ENCODE data around the gene COLEC11.

DNA sequence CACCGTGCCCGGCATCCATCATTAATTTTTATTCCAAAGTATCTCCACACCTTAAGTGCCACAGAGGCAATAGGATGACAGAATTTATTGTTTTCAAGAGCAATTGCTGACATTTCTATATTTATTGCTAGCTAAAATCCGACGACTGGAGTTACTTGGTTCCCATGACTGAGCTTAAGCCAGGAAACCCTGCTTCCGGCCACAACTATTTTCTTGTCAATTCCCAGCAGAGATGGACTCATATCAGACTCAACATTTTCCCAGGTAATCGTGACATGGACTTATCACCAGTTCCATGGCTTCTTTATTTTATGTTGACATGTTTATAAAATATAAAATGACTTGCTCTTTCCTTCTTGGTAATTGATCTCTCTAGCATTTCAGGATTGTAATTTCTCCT lies 87.9 kb downstream of the COLEC11 start:
- TF ChIP-seq, protein P1, sequence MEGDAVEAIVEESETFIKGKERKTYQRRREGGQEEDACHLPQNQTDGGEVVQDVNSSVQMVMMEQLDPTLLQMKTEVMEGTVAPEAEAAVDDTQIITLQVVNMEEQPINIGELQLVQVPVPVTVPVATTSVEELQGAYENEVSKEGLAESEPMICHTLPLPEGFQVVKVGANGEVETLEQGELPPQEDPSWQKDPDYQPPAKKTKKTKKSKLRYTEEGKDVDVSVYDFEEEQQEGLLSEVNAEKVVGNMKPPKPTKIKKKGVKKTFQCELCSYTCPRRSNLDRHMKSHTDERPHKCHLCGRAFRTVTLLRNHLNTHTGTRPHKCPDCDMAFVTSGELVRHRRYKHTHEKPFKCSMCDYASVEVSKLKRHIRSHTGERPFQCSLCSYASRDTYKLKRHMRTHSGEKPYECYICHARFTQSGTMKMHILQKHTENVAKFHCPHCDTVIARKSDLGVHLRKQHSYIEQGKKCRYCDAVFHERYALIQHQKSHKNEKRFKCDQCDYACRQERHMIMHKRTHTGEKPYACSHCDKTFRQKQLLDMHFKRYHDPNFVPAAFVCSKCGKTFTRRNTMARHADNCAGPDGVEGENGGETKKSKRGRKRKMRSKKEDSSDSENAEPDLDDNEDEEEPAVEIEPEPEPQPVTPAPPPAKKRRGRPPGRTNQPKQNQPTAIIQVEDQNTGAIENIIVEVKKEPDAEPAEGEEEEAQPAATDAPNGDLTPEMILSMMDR (IDR thresholded peaks at IDR 0.05; ENCODE audit: borderline replicate concordance, extremely low read depth, low read length, poor library complexity, severe bottlenecking) = no peak
- TF ChIP-seq EZH2 (IDR thresholded peaks at IDR 0.05; ENCODE audit: borderline replicate concordance, low read depth, low read length, severe bottlenecking) = no peak

Data from DND-41 (cell line).